HG02973 (cell line): ENCODE results near the gene MAD1L1.
"Not testable (repeated sequence)": the region's sequence is repeated elsewhere in the genome, so short reads cannot be mapped to it uniquely, and the experiment has no call there.

Experiments used
- ATAC-seq: cut with Tn5 transposase; IDR thresholded peaks from one replicate; pipeline ENCODE4 v1.9.1; 2021; ENCODE audit warnings: moderate library complexity; ENCODE audit not compliant: unreplicated experiment

Gene MAD1L1

DNA sequence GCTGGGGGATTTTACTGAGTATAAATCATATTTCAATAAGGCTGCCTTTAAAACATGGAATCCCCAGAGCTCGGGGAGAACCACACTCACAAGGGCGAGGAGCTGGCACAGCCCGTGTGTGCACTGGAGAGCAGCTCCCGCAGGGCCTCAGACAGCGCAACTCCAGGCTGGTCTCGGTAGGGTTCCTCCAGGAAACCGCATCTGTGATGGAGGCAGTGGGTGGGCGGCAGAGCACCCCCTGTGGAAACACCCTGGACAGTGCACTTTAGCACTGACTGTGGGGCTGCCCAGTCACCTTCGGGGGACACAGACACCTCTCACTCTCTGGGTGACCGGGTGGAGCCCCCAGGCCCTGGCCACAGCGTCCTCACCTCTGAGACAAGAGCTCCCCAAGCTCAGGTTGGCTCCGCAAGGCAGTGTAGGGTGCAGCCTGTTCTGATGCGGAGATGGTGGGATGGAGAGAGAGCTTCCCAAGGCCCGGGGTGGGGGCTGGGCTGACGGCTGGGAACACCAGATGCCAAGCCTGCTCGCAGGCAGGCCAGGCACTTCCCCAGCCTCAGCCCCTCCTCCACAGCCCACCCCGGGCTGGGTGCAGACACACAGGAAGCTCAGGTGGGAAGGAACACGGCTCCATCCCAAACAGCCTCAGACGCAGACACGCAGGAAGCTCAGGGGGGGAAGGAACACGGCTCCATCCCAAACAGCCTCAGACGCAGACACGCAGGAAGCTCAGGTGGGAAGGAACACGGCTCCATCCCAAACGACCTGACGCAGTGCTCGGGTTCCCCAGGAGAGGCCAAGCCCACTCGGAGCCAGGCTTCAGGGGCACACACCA, 224.4 kb downstream of the MAD1L1 start:
- ATAC-seq = no peak

DNA sequence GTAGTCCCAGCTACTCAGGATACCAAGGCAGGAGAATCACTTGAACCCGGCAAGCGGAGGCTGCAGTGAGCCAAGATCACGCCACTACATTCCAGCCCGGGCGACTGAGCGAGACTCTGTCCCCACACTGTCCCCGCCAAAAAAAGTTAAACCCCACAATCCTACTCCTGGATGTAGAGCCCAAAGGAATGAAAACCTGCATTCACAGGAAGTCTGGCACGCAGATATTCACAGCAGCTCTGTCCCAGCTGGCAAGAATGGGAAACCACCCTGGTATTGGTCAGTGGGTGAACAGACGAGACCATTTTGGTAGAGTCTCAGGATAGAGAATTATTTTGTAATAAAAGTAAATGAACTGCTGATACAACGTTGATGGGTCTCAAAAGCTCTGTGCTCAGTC, 225.2 kb downstream of the MAD1L1 start:
- no peak for ATAC-seq

GRCh38 chr7:2006921-2007381, 225.8 kb downstream of the MAD1L1 start:
- ATAC-seq = no peak

DNA sequence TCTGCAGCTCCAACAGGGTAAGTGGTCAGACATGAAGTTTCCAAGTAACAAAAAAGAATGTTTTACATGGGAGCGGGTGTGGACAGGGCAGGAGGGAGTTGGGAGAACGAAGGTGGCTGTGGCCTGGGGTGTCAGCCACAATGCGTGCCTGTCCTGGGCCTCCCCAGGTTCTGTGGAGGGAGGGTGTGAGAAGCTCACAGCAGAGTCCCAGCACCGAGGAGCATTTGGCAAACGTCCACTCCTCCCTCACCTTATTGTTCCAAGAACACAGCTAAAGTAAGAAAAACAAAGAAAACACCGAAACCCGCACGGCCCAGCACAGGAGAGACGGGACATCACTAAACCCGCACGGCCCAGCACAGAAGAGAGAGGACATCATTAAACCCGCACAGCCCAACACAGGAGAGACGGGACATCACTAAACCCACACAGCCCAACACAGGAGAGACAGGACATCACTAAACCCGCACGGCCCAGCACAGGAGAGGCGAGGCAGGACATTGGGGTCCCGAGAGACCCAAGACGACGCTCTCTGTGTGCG, 226.4 kb downstream of the MAD1L1 start:
- no peak for ATAC-seq

DNA sequence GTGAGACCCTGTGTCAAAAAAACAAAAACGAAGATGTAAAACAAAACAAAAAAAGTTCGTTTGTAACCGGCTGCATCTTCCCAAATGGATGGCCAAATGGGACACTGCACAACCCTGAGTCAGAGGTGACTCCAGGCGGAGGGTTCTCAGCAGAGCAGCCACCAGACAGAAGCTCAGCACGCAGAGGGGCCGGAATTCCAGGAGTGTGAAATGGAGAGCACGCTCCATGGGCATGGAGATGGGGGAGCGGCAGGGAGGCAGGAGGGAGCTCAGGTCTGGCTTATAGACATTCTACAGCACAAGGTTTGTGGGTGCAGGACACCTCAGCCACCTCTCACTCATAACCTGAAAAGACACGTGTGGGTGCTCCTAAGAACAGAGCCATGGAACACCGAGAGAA, 227.0 kb downstream of the MAD1L1 start:
- no peak for ATAC-seq

DNA sequence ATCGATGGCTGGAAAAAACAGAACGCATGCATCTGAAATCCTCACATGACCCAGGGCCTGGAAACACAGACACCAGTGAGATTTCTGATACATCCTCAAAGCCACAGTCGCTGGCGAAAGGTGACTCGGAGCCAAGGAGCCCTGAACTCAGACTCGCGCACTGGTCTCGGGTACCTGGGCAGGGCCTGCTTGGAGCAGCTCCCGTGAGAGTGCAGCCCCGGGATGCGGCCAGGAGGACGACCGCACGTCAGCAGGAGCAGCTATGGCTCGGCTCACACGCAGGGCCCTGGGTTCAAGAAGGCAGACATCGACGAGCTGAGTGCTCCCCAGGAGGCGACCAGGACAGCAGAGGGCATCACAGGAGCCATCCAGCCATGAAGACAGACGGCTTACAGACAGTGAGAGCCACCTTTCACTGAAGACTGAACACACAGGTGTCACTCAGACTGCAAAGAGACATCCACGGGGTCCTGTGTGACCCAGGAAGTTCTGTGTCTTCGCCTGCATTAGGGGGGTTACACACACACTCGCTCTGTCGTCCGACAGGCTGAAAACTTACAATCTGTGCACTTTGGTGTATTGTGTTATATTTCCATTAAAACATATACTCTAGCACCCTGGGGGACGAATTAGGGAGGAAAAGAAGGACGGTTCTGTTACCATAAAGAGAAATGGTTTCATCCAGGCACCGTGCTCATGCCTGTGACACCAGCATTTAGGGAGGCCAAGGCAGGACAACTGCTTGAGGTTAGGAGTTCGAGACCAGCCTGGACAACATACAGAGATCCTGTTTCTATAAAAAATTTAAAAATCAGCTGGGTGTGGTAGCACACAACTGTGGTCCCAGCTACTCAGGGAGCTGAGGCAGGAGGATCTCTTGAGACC, 227.7 kb downstream of the MAD1L1 start:
- ATAC-seq = no peak

DNA sequence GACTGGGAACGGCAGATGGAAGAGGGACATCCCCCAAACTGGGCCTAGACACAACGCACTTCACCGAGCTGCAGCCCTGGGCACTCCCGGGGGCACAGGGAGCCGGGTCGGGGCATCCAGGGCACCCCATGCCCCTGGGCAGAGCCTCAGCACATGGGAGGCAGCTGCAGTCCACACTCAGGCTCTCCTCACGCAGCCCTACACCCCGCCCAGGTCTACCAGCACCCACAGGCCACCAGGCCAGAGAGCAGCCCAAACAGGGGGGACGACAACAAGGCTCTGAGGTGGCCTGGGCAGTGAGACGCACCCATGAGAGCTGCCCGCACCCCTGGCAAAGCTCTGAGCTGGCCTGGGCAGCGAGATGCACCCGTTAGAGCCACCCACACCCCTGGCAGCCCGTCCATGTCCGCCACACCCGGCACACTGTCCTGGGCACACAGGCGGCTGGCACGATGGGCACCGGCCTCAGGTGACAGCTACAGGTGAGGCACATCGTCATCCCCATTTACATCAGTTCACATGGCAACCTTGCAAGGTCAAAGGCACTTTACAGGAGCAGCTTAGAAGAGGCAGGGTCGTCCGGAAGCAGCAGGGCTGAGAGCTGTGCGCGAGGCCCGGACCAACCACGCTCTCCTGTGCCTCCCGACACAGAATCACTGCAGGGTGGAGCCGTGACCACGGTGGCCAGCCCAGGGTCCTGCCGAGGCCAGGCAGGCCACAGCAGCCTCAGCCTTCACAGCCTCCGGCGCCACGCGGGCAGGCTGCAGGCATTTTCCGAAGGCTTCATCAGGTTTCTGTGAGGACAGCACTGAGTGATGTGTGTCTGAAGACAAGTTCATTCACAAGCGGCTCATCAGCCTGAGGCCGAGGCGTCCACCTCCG, 228.6 kb downstream of the MAD1L1 start:
- no peak for ATAC-seq

DNA sequence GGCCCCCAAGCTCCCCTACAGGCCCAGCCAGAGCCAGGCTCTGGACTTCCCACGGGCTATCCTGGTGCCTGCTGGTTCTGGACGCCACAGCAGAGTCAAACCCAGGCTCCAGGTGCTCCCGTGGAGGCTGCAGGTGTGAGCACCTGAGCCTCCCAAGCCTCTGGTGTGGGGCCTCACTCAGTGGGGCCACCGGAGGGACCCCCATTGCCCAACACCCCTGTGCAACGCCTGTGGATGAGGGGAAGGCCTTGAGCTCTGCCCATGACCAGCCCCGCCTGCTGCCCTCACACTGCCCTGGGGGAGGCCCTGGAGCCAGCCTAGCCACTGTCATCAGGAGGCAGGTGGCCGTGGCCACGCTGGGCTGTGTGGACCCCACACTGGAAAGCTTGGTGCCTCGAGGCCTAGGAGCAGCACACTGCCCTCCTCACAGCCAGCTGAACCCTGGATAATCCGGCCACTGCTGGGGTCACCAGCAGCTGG, 229.3 kb downstream of the MAD1L1 start:
- no peak for ATAC-seq

DNA sequence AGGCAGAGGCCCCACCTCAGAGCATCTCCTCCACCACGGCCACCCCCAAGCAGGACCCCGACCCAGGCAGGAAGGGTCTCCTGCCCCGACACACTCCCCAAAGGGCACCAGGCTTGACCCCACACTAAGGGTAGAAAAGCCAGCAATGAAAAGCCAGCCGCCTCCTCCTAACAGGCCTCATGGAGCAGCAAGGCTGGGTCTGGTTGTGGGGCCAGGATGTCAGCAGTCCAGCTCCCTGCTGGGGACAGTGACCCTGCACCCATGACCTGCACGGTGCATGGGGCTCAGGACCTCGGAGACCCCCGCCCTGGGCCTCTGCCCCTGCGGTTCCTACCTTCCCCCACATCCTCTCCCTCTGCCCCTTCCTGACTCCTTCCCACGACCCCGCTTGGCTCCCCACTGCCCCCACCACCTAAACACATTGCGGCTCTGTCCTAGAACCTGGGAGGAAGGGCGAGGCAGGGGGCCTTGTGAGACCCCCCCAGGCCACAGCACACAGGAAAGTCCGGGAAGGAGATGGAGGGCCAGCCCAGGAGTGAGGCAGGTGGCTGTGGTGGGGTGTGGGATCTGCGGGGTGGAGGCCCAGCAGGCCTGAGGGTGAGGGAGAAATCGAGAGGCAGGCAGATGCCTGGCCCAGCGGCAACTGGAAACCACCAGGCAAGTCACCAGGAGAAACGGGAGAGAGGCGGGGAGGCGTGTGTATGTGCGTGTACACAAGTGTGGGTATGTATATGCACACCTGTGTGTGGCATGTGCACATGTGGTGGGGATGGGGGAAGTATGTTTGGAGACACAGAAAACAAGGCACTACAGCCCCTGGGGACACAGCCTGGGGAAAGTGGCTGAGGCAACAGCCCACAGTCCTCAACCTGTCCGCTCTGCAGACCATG, 229.9 kb downstream of the MAD1L1 start:
- no peak for ATAC-seq

DNA sequence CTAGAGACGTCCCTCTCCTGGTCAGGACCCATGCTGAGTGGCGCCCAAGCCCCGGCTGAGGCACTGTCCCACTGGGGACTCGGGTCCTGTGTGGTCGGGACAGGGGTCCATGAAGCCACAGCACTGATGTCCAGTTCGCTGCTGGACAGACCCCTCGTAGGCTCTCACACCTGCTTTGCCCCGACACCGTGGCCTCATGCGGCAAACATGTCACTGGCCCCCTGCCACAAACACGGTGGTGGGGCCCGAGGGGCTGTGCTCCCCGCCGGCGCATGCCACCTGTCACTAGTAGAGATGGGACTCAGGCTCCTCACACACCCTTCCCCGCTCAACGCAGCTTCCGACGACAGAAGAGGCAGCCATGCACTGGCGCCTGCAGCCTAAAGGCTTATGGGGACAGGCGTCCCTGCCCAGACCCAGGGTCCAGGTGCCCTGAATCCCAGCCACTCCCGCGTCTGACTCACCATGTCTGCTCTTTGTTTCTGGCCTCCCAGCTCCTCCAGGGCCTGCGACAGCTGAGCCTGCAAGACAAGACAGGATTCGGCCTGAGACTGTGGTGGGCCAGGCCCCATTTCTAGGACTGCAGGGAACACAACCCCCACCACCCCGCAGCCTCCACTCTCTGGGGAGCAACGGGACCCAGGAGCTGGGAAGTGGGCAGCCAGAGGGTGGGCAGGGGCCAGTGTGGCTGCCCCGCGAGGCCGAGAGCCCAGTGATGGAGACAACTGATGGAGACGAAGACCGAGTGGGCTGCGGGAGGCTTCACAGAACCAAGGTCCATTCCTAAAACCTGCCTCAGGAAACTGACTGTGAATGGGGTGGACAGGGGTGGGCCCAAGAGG, 230.9 kb downstream of the MAD1L1 start:
- no peak for ATAC-seq

DNA sequence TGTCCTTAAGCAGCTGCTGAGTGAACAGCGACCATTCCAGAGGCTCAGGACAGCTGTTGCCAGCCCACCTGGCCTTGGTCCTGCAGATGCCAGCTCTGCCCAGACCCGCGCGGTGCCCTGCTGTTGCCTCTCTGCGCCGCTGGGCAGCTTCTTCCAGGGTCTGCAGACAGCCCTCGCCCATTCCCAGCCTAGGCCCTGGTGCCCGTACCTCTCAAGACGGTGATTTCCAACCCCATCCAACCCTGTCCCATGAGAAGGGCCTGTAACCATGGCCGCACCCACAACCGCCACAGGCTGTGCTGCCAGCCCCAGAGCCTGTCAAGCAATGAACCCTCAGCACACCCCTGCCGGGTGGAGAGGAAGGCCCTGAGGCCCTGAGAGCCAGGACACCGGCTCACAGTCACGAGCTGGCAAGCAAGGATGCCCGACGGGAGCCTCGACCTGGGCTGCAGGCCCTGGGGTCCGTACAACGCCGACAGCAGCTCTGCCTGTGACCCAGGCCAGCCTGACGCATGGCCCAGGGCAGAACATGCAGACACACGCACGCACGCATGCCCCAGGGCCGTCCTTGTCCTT, 231.9 kb downstream of the MAD1L1 start:
- no peak for ATAC-seq

GRCh38 chr7:2000153-2000687, 232.5 kb downstream of the MAD1L1 start:
- ATAC-seq = no peak

DNA sequence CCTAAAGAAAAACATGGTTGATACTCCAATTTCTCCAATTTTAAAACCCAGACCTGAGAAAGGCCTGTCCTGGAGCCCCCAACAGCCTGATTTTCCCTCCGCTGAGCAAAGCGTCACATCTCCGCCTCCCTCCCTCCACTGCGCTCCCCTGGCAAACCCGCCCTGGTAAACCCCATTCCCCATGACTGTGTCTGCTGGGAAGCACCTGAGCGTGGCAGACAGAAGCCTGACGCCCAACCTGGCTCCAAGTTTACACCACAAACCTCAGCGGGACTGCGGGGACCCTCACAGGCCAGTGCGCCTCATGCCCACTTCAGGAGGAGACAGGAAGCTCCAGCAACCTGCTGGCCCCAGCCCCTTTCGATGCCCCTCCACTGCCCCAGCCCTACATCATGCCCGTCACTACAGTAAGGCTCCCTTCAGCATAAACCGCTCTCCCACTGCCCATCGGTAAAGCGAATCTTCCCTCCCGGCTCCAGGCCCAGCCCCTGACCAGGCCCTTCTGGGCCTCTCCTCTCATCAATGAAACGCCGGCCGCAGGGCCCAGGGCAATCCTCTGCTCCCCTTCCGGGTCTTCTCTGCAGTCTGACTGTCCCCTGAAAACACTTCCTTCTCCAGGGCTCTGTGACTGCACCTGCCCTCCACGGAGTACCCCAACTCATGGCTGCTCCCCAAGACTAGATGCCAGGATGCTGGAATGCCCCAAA, 233.3 kb downstream of the MAD1L1 start:
- ATAC-seq = no peak

DNA sequence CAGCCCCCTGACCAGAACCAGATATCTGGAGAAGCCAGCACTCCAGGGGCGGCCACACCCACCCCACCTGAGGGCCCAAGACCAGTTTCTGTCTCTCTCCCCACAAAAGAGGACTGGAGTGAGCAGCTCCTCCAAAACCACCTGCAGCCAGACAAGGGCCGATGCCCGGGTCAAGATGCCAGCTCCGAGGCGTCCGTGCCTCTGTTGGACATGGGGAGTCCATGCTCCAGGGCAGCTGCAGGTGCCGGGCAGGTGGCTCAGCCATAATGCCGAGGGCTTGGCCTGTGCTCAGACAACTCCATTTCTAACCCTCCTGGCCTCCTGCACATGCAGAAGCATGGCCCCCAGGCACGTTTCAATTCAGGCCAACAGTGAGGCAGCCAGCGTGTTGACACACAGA, 234.6 kb downstream of the MAD1L1 start:
- no peak for ATAC-seq

- no peak for ATAC-seq
Measured at GRCh38 chr7:1997537-1998076, 235.1 kb downstream of the MAD1L1 start.

- ATAC-seq = no peak
Measured at GRCh38 chr7:1996816-1997215, 235.9 kb downstream of the MAD1L1 start.

DNA sequence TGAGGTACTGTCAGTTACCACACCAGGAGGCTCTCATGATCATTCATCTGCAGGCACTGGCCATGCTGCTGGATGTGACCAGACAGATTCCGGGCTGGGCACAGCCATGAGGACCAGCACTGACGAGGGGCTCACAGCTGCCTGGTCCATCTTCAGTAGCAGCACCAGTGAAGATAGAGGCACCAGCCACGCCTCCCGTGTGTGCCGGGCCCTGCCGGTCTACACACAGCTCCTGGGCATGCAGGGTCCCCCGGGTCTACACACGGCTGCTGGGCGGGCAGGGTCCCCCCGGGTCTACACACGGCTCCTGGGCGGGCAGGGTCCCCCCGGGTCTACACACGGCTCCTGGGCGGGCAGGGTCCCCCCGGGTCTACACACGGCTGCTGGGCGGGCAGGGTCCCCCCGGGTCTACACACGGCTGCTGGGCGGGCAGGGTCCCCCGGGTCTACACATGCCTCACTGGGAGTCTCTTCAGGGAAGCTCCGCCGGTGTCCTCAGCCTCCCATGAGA, 236.8 kb downstream of the MAD1L1 start:
- not testable (repeated sequence) for ATAC-seq
